ENCODE results near the gene KLHDC4.
"Not testable (repeated sequence)": the region's sequence is repeated elsewhere in the genome, so short reads cannot be mapped to it uniquely, and the experiment has no call there.

The KLHDC4 gene

DNA sequence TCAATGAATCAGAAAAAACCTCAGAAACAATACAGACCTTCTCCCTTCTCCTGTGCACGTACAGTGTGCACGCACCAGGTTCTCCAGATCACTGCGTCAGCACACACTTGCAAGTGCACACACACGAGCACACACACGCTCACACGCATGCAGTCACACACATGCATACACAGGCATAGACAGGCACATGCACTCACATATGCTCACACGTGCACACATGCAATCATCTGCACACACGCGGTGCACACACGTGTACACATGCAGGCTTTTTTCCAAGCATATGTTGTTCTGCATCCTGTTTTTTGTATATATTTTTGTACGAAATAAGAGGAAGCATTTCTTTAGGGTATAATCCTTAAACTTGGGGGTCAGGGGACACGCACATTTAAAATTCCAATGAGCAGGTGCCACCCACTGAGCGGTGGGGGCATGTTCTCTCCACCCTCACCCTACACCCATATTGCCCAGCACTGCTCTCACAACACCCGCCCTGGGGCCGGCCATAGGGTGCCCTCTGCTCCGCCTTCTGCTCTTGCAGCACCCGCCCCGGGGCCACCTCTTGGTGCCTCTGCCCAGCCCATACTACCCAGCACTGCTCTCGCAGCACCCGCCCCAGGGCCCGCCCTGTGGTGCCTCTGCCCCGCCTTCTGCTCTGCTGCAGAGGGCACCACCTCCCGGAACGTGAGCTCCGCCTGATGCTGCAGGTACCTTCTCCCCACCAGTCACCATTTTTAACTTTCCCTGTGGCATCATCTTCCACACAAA is 20.9 kb downstream of the KLHDC4 start:
- no peak for DNase-seq (ENCODE audit: low read depth in 3 of 3)

DNA sequence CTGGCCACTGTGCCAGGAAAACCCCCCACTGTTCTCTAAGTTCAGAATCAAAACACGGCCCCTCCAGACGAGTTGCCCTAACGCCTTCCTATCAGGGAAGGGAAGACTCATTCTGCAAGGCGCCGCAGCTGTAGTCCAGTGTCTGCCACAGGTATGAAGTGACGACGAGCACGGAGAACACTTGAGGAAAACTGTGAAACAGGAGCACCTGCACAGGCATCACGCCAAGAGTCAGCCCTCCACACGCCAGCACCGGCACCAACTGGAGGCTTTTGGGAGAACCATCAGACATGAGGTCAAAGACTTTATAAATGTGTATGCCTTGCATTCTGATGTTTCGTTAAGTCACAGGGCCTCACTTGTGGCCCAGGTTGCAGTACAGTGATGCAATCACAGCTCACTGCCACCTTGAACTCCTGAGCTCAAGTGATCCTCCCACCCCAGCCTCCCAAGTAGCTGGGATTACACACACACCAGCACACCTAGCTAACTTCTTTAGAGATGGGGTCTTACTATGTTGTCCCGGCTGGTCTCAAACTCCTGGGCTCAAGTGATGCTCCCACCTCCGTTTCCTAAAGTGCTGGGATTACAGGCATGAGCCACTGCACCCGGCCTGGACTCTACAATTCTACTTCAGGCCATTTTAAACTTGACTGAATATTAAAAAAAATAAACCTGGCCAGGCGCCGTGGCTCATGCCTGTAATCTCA is 22.9 kb downstream of the KLHDC4 start:
- DNase-seq (ENCODE audit: low read depth in 3 of 3) = no peak

DNA sequence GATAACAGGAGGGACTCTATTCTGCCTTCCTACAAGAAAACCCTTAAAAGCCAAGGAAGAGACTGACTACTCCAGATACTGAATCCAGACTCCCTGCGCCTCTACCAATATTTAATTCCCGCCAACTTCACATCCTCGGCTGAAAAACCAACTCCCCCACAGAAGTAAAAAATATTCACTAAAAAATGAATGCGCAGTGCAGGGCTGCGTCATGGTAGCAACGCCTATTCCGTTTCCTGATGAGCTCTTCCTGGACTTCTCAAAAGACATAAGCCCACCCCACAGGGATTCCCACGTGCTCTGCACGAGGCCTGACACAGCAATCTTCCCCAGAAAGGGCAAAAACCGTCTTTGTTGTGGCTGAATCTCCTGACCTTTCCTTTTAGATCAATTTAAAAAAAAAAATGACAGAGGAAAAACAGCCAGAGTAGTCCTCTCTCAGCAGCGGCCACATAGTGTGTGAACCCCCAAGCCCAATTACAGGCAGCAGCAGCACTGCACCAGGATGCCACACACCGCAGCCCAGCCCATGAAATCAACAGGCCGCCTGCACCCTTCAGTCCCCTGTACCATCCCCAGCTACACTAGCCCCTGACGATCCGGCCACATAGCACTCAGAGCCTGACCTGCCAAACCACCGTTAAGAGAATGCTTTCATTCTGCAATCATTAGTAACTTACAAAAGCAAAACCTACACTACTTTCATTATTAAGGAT is 23.9 kb downstream of the KLHDC4 start:
- DNase-seq (ENCODE audit: low read depth in 3 of 3) = no peak

DNA sequence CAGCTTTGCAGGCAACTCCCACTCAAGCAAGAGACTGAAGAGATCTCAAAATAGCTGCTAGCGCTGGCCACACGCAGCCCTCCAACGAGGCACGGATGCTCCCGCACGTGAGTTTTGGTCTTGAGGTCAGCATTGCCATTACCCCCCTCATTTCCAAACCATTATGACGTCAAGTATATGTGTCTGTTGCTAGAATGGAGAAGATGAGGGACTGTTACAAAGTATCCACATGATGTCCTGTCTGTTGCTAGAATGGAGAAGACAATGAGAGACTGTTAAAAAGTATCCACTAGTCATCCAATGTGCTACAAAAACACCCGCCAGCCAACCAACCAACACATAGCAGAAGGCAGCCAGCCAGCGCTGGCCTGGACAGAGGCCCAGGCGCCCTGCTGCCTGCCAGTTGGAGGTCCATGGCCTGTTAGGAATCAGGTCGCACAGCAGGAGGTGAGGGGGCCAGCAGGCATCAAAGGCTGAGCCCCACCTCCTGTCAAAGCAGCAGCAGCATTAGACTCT is 24.8 kb downstream of the KLHDC4 start:
- no peak for DNase-seq (ENCODE audit: low read depth in 3 of 3)

DNA sequence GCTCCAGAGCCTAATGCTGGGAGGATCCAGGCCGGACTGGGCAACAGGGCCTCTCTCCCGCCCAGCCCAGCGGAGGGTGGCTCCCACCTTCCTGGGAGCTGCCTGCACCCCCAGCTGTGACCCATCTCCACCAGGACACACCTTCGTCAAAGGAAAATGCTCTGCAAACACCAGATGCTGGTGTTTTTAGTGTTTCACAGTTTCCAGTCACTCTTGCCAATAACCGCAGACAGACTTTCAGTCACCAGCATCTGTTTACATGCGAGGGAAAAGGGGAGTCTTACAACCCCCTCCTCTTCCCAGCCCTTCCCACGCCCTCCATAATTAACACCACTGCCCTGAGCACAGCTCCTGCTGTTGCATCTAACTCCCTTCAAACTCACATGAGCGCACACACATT is 25.3 kb downstream of the KLHDC4 start:
- DNase-seq (ENCODE audit: low read depth in 3 of 3) = no peak

DNA sequence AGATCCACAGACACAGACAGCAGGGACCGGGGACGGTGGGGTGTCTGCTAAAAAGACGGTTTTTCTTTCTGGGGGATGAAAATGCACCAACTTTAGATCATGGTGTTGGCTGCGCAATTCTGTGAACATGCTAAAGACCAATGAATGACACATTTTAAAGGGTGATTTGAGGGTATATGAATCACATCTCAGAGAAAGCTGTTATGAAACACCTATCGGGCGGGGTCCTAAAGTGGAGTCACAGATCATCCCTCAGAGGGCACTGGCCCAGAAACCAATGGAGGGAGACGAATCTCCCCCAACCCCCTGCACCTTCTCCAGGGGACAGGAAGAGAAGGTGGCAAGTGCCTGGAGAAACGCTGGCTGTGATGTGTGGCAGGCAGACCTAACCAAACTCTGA is 26.0 kb downstream of the KLHDC4 start:
- DNase-seq (ENCODE audit: low read depth in 3 of 3) = no peak

DNA sequence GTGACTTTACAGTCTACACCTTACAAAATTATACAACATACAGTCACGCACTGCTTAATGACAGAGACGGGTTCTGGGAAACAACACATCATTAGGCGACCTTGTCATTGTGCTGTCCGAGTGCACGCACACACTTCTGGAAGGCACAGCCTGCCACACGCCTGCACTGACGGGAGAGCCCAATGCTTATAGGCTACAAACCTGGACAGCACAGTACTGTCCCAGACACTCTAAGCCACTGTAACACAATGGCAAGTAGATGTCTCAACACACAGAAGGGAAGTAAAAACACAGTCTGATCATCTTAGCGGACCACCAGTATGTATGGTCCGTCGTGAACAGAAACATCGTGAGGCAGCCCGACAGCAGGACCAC is 29.8 kb downstream of the KLHDC4 start:
- no peak for DNase-seq (ENCODE audit: low read depth in 3 of 3)

DNA sequence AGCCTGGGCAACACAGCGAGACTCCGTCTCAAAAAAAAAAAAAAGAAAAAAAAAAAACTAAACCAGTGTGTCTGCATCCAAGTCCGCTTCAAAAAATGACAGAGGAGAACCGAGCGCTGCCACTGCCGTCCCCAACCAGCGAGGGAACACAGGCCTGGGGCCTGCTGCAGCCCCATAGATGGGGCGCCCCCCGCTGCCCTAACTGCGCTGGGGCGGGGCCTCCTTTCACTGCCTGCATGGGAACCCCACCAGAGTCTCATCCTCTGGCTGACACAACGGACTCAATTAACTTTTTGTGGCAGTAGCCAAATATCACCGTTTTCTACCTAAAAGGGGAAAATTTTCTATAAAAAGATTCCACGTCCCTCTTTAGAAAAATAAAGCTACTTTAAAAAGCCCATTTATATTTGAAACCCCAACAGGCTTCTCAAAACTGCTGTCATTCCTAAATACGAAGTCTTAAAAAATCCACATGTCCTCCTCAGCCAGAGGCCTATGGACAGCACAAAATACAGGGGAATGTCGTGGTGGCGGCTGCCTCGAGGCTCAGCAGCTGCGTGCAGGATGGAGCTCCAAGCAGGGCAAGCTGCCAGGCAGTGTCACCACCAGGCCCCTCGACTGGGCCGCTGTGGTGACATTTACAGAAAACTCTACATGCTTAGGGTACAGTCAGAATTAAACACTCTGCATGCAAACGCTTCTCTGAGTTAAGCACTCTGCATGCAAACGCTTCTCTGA is 30.3 kb downstream of the KLHDC4 start:
- no peak for DNase-seq (ENCODE audit: low read depth in 3 of 3)

DNA sequence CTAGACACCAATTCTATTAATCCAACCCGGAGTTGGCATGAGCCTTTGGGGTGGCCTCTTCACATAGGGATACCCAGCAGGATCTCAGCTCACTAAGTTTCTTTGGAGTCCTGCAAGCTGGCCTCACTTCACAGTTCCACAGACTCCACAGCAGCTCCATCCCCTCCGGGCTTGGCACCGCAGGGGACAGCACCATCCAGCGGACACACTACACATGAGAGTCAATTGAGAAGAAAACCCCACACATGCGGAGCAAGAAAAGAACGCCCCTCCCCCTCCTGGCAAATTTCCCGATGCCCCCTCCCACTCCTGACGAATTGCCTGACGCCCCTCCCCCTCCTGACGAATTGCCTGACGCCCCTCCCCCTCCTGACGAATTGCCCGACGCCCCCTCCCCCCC is 31.1 kb downstream of the KLHDC4 start:
- DNase-seq (ENCODE audit: low read depth in 3 of 3) = no peak

DNA sequence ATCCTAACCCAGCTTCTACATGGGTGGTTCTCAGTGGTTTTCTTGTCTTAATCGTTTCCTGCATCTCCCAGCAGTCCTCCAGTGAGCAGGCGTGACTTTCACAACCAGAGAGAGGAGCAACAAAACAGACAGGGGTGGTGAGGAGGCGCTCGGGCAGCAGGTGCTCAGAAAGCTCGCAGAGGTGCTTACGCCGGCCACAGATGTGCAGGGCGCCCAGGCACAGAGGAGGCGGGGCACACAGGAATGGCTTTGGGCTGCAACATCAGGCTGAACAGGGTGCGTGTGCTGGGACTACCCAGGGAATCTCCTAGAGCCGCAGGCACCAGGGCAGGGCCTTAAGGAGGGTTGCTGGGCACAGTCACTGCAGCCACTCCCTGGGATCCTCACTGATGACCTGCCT is 32.6 kb downstream of the KLHDC4 start:
- DNase-seq (ENCODE audit: low read depth in 3 of 3) = no peak

DNA sequence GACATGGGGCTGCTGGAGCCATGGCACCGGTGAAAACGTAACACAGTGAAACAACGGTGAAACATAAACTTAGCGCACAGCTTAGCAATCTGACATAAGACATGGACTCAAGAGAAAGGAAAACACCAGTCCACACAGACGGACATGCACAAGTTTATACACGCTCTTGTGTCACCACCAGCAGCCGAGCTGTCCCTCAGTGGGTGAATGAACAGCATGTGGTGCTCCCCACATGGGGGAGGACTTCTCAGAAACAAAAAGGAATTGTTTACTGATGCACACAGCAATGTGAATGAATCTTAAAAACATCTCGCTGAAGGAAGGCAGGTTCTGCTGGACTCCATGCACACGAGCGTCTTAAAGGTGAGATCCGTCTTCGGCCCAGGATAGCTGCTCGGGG is 34.2 kb downstream of the KLHDC4 start:
- no peak for DNase-seq (ENCODE audit: low read depth in 3 of 3)

DNA sequence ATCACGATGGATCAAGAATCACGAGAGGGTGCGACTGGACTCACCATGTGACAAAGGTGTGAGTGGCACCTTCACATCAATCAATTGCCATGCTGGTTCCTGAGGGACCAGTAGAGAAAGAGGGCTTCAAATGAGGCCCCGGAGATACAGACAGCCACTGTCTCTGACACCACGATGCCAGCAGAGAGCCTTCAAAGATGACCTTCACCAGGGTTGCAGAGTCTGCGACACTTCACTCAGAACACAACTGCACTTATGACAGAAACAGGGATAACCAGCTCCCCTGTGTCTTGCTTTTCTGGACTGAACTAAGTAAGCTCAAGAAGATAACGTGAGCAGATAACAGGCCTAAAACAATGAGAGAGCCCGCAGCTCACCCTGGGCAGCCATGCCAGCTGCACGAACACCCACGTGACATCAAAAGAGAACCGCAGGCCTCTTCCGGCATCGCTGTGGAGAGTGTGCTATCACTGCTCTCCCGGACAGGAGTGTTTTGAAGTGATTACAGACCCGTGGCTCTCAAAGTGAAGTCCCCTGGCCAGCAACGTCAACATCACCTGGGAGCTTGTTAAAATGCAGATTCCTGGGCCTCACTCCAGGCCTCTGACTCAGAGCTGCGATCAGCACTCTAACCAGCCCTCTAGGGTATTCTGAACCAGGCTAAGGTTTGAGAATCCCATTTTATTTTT is 36.4 kb downstream of the KLHDC4 start:
- no peak for DNase-seq (ENCODE audit: low read depth in 3 of 3)

DNA sequence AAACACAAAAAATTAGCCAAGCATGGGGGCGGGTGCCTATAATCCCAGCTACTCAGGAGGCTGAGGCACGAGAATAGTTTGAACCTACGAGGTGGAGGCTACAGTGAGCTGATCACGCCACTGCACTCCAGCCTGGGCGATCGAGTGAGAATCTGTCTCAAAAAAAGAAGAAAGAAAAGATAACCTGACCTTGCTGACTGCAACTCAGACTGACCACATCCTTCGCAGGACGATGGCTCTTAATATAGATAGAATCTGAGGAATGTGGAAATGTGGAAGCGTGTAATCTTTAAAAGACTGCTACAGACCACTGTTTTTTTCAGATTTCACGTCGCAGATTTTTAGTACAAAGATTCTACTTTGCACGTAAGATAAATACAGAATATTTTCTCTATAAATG is 37.8 kb downstream of the KLHDC4 start:
- DNase-seq (ENCODE audit: low read depth in 3 of 3) = no peak

DNA sequence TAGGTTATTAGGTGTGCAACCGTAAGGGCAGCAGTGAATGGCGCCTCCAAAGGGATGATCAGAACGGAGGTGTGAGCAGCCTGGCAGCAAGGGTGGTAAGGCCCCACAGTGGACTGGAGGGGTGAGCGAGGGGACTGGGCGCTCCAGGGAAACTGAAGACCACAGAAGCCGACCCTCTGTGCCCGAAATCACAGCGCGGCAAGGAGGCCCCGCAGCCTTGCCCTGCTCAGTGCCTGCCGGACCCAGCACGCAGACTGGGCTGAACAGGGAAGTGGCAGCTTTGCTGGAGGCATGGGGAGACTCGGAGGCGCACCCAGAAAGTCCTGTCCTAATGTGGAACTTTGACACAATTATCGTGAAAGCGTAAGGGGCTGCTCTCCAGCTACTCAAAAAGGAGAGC is 38.4 kb downstream of the KLHDC4 start:
- no peak for DNase-seq (ENCODE audit: low read depth in 3 of 3)

DNA sequence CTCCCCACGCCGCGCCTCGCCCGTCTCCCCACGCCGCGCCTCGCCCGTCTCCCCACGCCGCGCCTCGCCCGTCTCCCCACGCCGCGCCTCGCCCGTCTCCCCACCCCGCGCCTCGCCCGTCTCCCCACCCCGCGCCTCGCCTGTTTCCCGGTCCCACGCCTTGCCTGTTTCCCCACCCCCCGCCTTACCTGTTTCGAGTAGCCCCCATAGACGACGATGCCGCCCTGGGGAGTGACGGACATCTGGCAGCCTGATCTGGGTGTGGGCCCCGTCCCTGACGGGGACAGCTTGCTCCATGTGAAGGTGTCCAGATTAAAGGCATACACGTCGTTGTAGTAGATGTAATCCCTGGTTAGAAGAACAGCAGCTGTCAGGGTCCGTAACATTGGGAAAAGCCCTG is 39.2 kb downstream of the KLHDC4 start:
- DNase-seq (ENCODE audit: low read depth in 3 of 3) = not testable (repeated sequence)

DNA sequence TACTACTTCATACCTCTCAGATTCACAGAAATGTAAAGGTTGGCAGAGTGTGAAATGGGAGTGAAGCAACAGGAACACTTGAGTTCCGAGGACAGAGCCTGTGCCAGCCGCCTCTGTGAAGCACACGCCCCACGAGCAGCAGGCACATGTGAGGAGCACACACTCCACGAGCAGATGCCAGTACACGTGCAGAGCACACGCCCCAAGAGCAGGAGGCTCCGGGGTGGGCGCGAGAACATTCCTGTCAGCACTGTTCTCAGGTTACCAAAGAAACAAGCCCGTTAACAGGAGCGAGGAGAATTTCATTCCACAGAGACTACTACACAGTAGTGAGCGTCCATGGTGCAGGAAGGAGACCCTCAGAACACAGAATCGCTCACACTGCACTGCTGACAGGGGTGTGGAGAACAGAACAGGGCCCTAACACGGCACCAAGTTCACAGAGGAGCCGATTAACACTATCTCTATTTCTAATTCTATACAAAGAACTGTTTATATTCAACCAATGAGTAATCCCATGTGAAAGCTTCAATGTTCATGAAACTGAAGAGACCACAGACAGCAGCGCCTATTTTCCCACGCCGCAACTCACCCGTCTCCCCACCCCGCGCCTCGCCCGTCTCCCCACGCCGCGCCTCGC is 40.1 kb downstream of the KLHDC4 start:
- no peak for DNase-seq (ENCODE audit: low read depth in 3 of 3)

DNA sequence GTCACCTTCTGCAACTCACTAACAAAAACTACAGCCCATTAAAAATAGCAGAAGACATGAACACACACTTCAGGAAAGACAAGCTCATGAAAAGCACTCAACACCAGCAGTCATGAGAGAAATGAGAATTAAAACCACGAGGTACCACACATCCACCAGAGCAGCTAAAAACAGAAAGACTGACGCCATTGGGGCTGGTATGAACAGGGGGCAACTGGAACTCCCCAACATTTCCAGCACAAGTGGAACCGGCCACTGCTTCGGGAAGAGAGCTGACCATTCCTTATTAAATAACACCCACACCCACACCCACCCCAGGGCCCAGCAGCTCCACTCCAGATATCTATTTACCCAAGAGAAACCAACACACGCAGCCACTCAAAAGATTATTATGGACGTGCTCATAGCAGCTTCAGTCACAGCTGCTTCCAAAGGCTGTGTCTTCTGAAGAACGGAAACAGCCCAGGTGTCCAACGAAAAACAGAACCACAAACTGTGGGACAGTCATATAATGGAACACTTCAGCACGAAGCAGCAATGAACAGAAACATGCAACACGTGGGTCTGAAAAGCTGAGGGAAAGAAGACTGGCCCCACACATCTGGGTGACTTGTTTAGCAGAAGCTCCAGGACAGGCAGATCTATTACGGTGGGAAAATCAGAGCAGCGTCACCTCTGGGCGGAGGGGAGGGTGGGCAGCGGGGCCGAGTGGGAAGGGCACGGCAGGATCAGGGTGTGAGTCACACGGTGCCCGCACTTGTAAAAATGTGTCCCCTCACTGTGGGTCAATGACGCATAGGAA is 41.1 kb downstream of the KLHDC4 start:
- DNase-seq (ENCODE audit: low read depth in 3 of 3) = no peak

DNA sequence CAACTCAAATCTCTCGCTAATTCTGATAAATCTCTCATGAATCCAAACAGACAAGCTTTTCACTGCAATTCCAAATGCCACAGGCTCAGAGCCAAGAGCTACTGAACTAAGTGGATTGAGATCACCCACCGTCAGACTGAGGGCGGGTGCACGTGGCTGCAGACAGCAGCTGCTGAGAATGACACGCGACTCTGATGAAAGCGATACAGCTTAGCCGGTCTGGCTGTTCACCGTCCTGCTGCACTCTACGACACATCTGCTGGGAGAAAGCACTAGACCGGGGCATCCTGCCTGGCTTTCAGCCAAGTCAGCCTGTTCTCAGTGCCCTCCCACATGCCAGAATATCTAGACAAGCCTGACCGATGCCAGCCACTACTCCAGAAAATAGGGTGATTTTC is 42.6 kb downstream of the KLHDC4 start:
- DNase-seq (ENCODE audit: low read depth in 3 of 3) = no peak

DNA sequence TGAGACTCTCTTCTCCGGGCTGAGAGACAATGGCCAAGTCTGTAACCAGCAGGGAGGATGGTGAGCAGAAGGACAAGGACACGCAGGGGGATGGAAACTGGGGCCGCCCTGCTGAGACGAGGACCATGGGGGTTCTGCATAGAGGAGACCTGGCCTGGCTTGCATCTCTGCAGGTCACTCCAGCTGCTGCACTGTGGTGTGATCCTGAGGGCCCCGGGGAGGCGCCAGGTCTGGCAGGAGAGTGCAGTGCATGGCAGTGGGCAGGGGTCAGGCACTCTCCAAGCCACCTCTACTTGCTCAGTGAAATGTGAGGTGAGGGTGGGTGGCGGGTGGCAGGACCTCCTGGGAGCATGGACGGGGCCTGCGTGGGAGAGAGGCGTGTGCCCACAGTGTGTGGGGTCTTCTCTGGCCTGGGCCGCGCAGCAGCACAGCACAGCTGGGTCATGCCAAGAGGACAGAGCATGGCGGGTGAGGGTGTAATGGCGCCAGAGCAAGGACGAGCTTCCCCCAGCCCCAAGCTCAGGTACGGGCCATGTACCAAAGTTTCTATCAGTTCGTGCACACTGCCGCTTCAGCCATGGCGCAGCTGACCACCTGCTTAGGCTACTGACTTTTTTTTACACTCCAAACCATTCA is 43.1 kb downstream of the KLHDC4 start:
- no peak for DNase-seq (ENCODE audit: low read depth in 3 of 3)
